Measurements from ENCODE around the gene ATP6V1G2.
"Not testable (repeated sequence)": the region's sequence is repeated elsewhere in the genome, so short reads cannot be mapped to it uniquely, and the experiment has no call there.

The ATP6V1G2 gene

GRCh38 chr6:31528821-31529328 lies 17.5 kb downstream of the ATP6V1G2 start, which contains the start of gene MCCD1:
MCCD1 (plus strand) TSS chr6:31528962; CDS start chr6:31529015, 53 bp downstream.
- no peak for DNase-seq

- no peak for DNase-seq
Observed at GRCh38 chr6:31528307-31528777, 18.1 kb downstream of the ATP6V1G2 start.

- no peak for DNase-seq
Observed at GRCh38 chr6:31525932-31526591, 20.3 kb downstream of the ATP6V1G2 start.

- no peak for DNase-seq
Observed at GRCh38 chr6:31525553-31525931, 20.9 kb downstream of the ATP6V1G2 start.

- DNase-seq = no peak
Observed at GRCh38 chr6:31521835-31522234, 24.6 kb downstream of the ATP6V1G2 start.

GRCh38 chr6:31513456-31514165 lies 32.8 kb downstream of the ATP6V1G2 start:
- DNase-seq = no peak

- DNase-seq = no peak
Observed at GRCh38 chr6:31510007-31510406, 36.4 kb downstream of the ATP6V1G2 start.

- DNase-seq = not testable (repeated sequence)
Observed at GRCh38 chr6:31509036-31509435, 37.4 kb downstream of the ATP6V1G2 start.

- peak; percentile 53 to 56 for DNase-seq
Observed at GRCh38 chr6:31502586-31502985, 43.8 kb downstream of the ATP6V1G2 start.

GRCh38 chr6:31499648-31500047 lies 46.8 kb downstream of the ATP6V1G2 start:
- not testable (repeated sequence) for DNase-seq

GRCh38 chr6:31498748-31499147 lies 47.7 kb downstream of the ATP6V1G2 start:
- DNase-seq = peak in 1 of 2 donors; percentile 8

GRCh38 chr6:31497531-31498476 lies 48.6 kb downstream of the ATP6V1G2 start, which contains the start of gene MICB:
MICB (plus strand) TSS chr6:31498145; CDS start chr6:31498194, 49 bp downstream.
- peak; percentile 72 to 76 for DNase-seq

- DNase-seq = not testable (repeated sequence)
Observed at GRCh38 chr6:31496826-31497225, 49.6 kb downstream of the ATP6V1G2 start.

- DNase-seq = peak in 1 of 2 donors; percentile 22
Observed at GRCh38 chr6:31495580-31495979, 50.8 kb downstream of the ATP6V1G2 start.
